Measurements from ENCODE around the gene DCUN1D3. TPM values are rescaled to one million over a fixed set of nuclear protein-coding genes. Genes with fewer than 3 reads are reported as not detected.
A peak's percentile ranks its signal among the peaks of the same experiment; 100 is the strongest.

The DCUN1D3 gene
- total and polyA plus RNA-seq, 2 experiments from 2014 or later, result 8.5 to 13.7 TPM

GRCh38 chr16:20948444-20948843 lies 48.3 kb upstream of the DCUN1D3 start (continued):
- TF ChIP-seq CTCF (conservative IDR thresholded peaks at IDR 0.05; ENCODE audit: low read depth in 2 of 2) (no peak), CREB1 (CRISPR knock-in tag; IDR thresholded peaks at IDR 0.05; ENCODE audit: low read depth) (no peak), JUNB (IDR thresholded peaks at IDR 0.05; ENCODE audit: unreplicated experiment) (no peak), ZNF331 (CRISPR knock-in tag; IDR thresholded peaks at IDR 0.05; ENCODE audit: low read depth) (no peak), ZNF114 (CRISPR knock-in tag; IDR thresholded peaks at IDR 0.05) (no peak), NANOG (IDR thresholded peaks at IDR 0.05; ENCODE audit: borderline replicate concordance) (no peak), EZH2 (IDR thresholded peaks at IDR 0.05; ENCODE audit: low read depth, unreplicated experiment) (no peak)
- TF ChIP-seq, protein P1, sequence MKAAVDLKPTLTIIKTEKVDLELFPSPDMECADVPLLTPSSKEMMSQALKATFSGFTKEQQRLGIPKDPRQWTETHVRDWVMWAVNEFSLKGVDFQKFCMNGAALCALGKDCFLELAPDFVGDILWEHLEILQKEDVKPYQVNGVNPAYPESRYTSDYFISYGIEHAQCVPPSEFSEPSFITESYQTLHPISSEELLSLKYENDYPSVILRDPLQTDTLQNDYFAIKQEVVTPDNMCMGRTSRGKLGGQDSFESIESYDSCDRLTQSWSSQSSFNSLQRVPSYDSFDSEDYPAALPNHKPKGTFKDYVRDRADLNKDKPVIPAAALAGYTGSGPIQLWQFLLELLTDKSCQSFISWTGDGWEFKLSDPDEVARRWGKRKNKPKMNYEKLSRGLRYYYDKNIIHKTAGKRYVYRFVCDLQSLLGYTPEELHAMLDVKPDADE (IDR thresholded peaks at IDR 0.05), result no peak

DNA sequence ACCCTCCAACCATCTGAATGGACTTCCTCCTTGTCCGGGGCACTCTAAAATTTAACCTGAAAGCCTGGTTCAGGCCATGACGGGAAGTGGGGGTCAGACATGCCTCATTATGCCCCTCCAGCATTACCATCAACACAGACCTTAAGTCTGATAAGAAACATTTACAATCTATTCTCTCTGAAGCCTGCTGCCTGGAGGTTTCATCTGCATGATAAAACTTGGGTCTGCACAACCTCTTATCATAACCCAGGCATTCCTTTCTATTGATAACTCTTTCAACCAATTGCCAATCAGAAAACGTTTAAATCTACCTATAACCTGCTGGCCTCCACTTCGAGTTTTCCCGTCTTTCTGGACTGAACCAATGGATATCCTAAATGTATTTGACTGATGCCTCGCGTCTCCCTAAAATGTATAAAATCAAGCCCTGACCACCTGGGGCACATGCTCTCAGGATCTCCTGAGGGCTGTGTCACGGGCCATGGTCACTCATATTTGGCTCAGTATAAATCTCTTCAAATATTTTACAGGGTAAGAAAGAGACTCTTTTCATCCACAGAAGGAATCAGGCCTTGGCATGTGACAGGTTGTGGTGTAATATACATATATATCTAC lies 46.0 kb upstream of the DCUN1D3 start:
- no peaks in the 10 kb centered on the region for H3K36me3 ChIP-seq (ENCODE audit: insufficient read depth)
- no peak for TF ChIP-seq STAT1 (IDR thresholded peaks at IDR 0.05; ENCODE audit: unreplicated experiment)
- TF ChIP-seq REST (IDR thresholded peaks at IDR 0.05; ENCODE audit: unreplicated experiment), result no peak
- no peak for TF ChIP-seq EZH2 (IDR thresholded peaks at IDR 0.05; ENCODE audit: low read depth, unreplicated experiment)
- TF ChIP-seq JUNB (IDR thresholded peaks at IDR 0.05; ENCODE audit: unreplicated experiment), result no peak
- no peak for TF ChIP-seq ZNF331 (CRISPR knock-in tag; IDR thresholded peaks at IDR 0.05; ENCODE audit: low read depth)
- TF ChIP-seq NANOG (IDR thresholded peaks at IDR 0.05; ENCODE audit: borderline replicate concordance), result no peak
- no peak for TF ChIP-seq ZNF462 (CRISPR knock-in tag; IDR thresholded peaks at IDR 0.05)
- TF ChIP-seq POLR2AphosphoS5 (IDR thresholded peaks at IDR 0.05; ENCODE audit: low read depth), result no peak
- TF ChIP-seq CREB1 (CRISPR knock-in tag; IDR thresholded peaks at IDR 0.05; ENCODE audit: low read depth), result no peak

More for the DNA sequence above, 46.0 kb upstream of the DCUN1D3 start:
- Histone ChIP-seq H3K27ac (ENCODE audit: low read depth) (0 out of 2 replicates have a peak overlapping the region, but pooled peaks have one; percentile 32), H3K27me3 (ENCODE audit: insufficient read depth) (no peaks in the 10 kb centered on the region), H3F3A (replicated peaks; ENCODE audit: low read depth) (no peaks in the 10 kb centered on the region), H3K4me3 (no peak overlapping the region), H4K20me1 (replicated peaks; ENCODE audit: insufficient read depth) (no peaks in the 10 kb centered on the region), H3K4me2 (no peak overlapping the region), H3K9me2 (ENCODE audit: insufficient read depth) (no peaks in the 10 kb centered on the region), H2AFZ (peak overlapping the region; percentile 66; the same call in 1 of the 2 replicates), H3K79me2 (replicated peaks; ENCODE audit: insufficient read depth) (no peaks in the 10 kb centered on the region), H3K4me1 (ENCODE audit: insufficient read depth) (peaks cover 8% of the 10 kb centered on the region)
- no peak overlapping the region for H3K4me3 Mint-ChIP-seq
- DNase-seq (ENCODE audit: low spot score) (no peak), ATAC-seq (no peak)
- H3K27ac Mint-ChIP-seq, result peak overlapping the region; percentile 25; the same call in 1 of the 2 replicates
- H3K27me3 Mint-ChIP-seq (ENCODE audit: insufficient read depth, low read depth, poor library complexity), result peaks cover 3% of the 10 kb centered on the region
- H3K9me3 Mint-ChIP-seq, result no peaks in the 10 kb centered on the region
- H3K4me1 Mint-ChIP-seq, result peaks cover 9% of the 10 kb centered on the region; the same call in 2 of the 3 replicates
- H3K36me3 Mint-ChIP-seq (ENCODE audit: low read depth), result no peaks in the 10 kb centered on the region
